HG03439 (cell line): ENCODE measurements around the gene ASCC1.
"Not testable (repeated sequence)": the region's sequence is repeated elsewhere in the genome, so short reads cannot be mapped to it uniquely, and the experiment has no call there.

Experiments
- ATAC-seq: cut with Tn5 transposase; IDR thresholded peaks from one replicate; pipeline ENCODE4 v1.9.1; 2021; ENCODE audit warnings: mild to moderate bottlenecking, moderate library complexity; ENCODE audit not compliant: unreplicated experiment

The ASCC1 gene

DNA sequence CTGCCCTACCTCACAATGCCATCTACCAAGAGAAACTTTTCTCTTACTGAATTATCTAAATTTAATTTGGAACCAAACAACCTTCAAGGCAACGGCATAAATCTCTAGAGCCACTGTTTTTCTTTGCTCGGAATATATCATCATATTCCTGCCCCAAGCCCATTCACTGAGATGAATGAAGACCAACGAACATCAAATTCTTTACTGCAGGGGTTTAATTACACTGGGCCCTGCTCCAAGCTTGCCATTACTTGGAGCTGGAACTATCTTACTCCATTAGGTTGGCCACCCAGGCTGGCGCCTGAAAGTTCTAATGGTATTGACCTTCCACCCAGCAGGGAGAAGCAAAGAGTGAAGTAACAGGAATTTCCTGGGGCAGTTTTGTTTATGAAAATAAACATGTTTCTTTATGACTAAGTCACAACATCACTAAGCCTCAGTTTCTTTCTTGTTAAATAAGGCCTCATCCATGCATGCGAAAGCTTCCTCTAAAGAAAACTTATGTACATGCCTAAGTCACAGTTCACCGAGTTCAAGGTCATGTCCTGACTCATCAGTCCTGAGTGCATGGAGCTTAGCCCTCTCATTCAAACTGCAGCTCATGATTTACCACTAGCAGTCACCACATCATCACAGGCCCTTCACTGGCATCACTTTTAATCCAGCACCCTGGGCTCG is 42.3 kb downstream of the ASCC1 start:
- ATAC-seq, result peak; percentile 46

DNA sequence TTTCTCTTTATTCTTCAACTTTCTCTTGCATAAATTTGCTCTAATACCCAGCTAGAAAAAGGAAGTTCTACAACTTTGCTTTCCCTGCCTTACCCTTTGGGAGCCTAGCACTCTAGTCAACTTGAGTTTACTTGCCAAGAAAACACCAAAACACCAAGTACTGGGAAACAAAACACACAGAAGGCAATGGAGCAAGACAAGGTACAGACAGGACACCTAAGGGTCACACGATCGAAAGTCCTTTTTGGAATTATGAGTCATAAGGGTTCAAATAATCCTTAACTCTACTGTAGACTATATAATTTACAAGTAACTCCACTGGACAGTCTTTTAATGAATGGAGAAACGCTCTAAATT is 42.8 kb downstream of the ASCC1 start:
- no peak for ATAC-seq

DNA sequence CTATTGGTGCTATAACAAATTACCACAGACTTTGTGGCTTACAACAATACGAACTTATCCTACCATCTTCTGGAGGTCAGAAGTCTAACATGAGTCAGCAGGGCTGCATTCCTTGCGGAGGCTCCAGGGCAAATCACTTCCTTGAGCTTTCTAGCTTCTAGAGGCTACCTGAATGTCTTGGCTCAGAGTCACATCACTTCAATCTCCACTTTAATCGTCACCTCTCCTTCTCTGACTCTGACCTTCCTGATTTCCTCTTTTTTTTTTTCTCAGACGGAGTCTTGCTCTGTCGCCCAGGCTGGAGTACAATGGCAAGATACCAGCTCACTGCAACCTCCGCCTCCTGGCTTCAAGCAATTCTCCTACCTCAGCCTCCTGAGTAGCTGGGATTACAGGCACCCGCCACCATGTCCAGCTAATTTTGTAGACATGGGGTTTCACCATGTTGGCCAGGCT is 44.9 kb downstream of the ASCC1 start:
- no peak for ATAC-seq

DNA sequence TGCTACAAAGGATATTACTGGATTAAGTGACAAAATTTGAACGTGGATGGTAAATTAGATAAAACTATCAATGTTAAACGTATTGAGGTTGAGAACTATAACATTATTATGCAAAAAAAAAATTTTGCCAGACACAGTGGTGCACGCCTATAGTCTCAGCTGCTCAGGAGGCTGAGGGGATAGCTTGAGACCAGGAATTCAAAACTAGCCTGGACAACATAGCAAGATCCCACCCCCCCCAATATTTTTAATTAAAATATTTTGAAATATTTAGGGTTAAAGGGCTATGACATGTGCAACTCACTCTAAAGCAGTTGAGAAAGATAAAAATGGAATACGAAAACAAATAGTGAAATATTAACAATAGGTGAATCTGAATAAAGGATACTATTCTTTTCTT is 45.3 kb downstream of the ASCC1 start:
- ATAC-seq, result no peak

DNA sequence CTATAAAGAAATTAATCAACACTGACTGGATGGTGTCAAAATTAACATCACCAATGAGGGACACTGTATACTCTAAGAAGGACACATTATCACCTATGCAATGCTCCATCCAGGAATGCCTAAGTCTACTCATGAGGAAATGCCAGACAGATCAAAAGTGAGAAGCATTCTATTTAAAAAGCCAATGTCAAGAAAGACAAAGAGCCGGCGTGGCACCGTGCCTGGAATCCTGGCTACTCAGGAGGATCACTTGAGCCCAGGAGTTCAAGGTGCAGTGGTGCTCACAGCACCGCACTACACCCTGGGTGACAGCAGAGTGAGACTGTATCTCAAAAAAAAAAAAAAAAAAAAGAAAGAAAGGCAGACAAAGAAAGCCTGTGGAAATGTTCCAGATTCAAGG is 45.8 kb downstream of the ASCC1 start:
- ATAC-seq, result no peak

DNA sequence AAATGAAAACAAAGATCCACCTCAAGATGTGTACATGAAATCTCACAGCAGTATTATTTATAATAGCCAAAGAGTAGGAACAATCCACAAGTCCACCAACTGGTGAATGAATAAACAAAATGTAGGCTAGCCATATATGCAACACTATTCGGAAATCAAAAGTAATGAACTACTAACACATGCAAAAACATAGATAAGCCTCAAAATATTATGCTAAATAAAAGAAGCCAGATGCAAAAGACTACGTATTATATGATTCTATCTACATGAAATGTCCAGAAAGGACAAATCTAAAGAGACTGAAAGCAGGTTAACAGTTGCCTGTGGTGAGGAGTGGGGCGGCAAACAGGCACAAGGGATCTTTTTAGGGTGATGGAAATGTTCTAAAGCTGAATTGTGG is 49.0 kb downstream of the ASCC1 start:
- ATAC-seq, result no peak

DNA sequence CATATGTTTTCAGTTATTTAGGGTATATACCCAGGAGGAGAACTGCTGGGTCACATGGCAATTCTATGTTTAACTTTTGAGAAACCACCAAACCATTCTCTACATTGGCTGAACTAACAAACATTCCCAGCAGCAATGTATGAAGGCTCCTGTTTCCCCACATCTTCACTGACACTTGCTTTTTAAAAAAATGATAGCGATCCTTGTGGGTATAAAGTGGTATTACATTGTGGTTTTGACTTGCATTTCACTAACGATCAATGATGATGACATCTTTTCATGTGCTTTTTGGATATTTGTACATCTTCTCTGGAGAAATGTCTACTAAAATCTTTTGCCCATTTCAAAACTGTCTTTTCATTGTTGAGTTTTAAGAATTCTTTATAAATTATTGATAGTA is 51.5 kb downstream of the ASCC1 start:
- no peak for ATAC-seq

DNA sequence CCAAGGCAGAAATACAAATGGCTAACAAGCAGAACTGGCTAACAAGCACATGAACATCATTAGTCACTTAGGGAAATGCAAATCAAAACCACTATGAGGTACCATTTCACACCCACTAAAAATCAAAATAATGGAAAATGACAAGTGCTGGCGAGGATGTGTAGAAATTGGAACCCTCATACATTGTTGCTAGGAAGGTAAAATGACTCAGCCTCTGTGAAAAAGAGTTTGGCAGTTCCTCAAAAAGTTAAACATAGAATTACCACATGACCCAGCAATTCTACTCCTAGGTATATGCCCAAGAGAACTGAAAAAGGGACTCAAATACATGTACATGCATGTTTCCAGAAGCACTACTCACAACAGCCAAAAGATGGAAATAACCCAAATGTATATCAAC is 53.1 kb downstream of the ASCC1 start:
- no peak for ATAC-seq

DNA sequence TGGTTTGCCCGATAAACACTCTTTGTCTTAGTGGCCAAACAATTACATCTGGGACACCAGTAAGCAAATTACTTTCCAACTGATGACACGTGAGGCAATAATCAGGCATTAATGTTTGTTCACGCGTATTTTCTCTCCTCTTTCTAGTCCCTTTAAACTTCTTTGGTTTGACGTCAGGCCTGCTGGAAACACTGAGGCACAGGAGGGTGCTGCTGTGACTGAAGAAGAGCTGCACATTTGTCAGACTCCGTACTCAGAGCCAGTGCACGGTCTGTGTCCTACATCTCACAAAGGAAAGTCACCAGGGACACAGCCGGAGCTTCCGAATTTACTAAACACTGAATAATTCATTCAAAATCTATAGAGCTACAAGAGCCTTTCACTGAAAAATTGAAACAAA is 57.9 kb downstream of the ASCC1 start:
- no peak for ATAC-seq

DNA sequence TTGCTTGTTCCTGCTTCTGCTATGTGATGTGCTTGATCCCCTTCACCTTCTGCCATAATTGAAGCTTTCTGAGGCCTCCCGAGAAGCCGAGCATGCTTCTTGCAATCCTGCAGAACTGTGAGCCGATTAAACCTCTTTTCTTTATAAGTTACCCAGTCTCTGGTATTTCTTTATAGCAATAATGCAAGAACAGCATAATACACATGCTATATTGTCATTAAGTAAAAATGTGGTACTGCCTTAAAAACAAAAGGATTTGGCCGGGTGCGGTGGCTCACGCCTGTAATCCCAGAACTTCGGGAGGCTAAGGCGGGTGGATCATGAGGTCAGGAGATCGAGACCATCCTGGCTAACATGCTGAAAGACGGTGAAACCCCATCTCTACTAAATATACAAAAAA is 59.9 kb downstream of the ASCC1 start:
- ATAC-seq, result no peak

DNA sequence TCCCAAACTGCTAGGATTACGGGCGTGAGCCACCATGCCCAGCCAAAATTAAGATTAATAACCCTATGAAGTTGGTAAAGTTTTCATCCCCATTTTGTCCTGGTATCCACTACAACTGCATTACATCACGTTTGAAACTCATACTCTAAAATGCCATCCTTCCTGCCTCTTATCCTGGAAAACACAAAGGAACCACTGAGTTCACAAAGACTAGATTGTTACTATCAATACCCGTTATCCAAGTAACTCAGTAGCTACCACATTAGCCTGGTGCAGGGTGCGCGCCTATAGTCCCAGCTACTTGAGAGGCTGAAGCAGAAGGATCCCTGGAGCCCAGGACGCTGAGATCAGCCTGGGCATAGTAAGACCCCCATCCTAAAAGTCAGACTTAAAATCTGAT is 63.8 kb downstream of the ASCC1 start:
- no peak for ATAC-seq

DNA sequence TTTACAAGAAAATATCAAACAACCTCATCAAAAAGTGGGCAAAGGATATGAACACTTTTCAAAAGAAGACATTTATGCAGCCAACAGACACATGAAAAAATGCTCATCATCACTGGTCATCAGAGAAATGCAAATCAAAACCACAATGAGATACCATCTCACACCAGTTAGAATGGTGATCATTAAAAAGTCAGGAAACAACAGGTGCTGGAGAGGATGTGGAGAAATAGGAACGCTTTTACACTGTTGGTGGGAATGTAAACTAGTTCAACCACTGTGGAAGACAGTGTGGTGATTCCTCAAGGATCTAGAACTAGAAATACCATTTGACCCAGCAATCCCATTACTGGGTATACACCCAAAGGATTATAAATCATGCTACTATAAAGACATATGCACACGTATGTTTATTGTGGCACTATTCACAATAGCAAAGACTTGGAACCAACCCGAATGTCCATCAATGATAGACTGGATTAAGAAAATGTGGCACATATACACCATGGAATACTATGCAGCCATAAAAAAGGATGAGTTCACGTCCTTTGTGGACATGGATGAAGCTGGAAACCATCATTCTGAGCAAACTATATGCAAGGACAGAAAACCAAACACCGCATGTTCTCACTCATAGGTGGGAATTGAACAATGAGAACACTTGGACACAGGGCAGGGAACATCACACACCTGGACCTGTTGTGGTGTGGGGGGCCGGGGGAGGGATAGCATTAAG is 65.2 kb downstream of the ASCC1 start:
- not testable (repeated sequence) for ATAC-seq

DNA sequence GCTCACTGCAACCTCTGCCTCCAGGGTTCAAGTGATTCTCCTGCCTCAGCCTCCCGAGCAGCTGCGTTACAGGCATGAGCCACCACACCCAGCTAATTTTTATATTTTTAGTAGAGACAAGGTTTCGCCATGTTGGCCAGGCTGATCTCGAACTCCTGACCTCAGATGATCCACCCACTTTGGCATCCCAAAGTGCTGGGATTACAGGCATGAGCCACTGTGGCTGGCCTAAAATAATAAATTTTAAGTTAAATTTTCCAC is 68.8 kb downstream of the ASCC1 start:
- ATAC-seq, result not testable (repeated sequence)

DNA sequence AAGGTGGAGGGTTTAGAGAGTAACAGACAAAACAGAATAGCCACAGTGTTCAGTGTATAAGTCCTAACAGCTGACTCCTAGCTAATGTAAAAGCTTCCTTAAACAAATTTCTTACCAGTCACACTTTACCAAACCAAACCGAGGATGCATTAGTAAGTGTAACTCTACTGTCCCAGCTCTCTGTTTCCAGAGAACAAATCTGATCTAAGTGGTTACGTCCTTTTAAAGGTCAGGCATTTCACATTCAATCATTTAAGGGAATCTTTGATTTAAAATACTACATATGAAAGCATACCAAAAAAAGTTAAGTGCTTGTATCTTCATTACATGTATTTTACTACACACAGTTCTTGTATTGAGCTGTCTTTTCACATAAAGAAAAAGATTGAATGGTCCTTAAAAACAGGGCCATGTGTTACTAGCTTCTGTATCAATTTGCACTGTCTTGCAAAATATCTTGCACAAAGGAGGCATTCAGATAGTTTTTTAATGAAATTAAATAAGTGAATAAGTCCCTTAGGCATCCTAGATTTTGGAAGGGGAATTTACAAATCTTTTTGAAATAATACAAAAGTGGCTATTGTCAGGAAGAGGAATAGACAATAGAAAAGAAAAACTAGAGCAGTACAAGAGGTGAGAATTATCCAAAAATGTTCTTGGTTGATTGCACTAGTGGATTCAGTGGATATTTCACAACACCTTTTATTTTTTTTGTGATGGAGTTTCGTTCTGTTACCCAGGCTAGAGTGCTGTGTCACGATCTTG is 69.3 kb downstream of the ASCC1 start:
- no peak for ATAC-seq

DNA sequence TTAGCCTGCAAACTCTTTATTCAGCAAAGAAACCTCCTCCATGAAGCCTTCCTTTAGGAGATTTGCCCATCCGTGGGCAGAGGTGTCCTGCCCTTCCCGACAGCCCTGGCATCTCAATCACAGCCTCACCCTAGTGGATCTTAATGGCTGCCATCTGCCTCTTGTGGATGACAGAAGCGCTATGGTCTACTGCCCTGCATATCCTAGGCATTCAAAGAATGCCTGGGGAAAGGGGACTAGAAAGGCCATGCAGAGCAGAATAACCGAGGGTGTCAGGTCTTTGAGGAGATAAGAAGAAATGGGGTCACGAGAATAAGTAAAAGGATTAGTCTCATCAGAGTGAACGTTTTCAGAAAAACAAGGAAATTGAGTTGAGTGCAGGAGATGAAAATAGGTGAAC is 70.0 kb downstream of the ASCC1 start:
- no peak for ATAC-seq

DNA sequence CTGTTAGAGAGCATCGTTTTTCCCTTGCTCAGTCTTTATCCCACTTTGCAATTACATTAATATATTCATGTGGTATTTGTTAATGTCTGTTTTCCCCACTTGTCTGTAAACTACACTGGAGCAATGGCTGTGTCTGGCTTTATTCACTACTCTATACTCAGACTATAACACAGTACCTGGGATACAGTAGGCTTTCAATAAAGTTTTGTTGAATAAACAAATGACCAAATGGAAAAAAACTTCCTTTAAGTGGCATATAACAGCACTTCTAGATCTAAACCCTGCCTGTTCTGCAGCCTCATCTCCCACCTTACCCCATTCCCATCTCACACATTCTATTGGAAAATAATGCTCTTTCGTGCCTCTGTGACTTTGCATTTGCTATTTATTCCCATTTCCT is 70.4 kb downstream of the ASCC1 start:
- no peak for ATAC-seq

DNA sequence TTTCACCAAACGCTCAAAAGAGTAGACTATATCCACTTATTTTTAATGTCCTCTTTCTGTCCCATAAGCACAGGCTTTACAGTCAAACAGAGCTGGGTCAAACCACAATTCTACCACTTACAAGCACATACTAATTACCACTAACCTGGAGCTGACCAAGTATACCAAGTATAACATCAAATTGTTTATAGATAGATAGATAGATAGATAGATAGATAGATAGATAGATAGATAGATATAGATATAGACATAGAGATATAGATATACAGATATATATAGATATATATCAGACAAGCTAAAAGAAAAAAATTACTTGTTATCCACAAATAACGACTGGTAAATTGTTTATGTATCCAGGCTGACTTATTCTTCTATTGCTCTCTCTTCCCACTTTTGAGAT is 75.2 kb downstream of the ASCC1 start:
- ATAC-seq, result no peak

DNA sequence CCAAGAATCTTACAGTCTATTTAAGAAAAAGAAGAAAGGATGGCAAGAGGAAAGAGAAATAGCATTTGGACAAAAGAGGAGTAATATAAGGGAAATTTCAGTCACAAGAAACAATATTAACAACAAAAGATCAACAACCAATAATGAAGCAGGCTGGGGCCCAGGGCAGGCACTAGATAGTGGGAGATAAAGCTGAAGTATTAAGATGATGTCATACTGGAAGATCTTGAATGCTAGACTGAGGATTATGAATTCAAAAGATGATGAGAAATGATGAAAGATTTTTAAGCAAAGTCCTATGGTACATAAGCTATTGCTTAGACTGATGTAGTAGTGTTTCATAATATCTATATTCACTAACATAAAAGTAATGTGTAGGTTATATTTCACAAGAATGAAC is 75.9 kb downstream of the ASCC1 start:
- no peak for ATAC-seq

DNA sequence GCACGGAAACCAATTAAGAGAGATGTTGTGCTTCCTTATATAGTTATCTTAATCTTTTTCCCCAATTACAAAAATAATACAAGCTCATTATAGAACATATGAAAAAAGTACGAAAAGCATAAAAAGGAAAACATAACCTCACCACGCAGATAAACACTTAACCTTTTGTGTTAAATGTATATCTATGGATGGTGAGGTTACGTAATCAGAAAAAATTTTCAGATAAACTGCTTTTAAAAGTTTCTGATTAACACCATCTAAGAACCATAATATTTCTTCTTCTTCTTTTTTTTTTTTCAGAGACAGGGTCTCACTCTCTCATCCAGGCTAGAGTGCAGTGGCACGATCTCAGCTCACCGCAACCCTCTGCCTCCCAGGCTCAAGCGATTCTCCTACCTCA is 78.5 kb downstream of the ASCC1 start:
- ATAC-seq, result no peak

DNA sequence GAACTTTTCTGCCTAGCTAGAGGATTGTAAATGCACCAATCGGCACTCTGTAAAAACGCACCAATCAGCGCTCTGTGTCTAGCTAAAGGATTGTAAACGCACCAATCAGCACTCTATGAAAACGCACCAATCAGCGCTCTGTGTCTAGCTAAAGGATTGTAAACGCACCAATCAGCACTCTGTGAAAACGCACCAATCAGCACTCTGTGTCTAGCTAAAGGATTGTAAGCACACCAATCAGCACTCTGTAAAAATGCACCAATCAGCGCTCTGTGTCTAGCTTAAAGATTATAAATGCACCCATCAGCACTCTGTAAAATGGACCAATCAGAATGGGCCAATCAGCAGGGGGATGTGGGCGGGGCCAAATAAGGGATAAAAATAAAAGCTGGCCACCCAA is 79.9 kb downstream of the ASCC1 start:
- ATAC-seq, result not testable (repeated sequence)

DNA sequence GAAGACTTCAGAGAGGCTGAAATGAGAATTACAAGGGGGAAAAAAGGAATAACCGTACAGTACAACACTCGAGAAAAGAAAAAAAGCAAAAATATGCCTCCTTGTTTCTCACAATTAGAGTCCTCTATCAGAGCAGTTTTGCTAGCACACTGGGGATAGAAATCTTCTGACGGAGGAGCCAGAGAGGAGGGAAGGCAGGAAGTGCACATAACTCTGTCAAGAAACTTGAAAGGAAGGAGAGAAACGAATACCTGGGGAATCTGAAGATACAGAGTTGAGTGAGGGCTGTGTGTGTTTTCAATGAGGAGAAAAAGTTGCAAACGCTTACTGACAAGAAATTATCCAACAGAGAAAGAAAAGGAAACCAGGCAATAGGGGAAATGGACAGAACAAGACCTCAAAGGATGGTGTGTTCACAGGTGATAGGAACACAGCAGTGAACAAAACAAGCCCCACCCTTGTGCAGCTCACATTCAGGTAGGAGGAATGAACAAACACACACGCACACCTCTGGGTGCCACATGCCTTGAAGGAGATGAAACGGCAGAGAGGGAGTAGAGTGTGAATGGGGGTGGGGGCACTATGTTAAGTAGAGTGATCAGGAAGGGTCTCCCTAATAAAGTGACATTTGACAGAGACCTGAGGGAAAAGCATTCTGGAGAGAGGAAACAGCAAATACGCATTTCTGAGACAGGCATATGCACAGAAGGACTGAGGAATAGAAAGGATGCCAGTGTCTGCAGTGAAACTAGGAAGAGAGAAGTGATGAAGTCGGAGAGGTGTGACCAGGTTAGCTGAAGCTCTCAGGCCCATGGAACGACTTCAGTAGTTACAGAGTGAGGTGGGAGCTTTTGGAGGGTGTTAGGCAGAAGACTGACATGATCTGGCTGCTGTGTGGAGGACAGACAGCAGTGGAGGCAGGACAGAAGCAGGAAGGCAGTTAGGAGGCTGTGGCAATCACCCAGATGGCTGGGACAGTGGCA is 81.0 kb downstream of the ASCC1 start:
- no peak for ATAC-seq
